H1 (cell line): ENCODE data around the gene FXYD5. TPM values are rescaled to one million over a fixed set of nuclear protein-coding genes. Genes with fewer than 3 reads are reported as not detected.

Source experiments
- CTCF ChIA-PET: fragments of 300-600 bp; sonication (Branson Sonifier 250); formaldehyde crosslinking; loops from one replicate; lab custom pipeline; 2021; ENCODE audit not compliant: partially characterized antibody; lab: Charles Lee
- POLR2A ChIA-PET: fragments of 300-600 bp; sonication (Branson Sonifier 250); formaldehyde crosslinking; loops from one replicate; lab custom pipeline; 2021; ENCODE audit warnings: inconsistent platforms; ENCODE audit not compliant: partially characterized antibody; lab: Charles Lee
- DNase-seq, 2 experiments: peaks; one replicate each; pipeline versions ENCODE4 v3.0.0 to v3.0.0-alpha.2; 2010 to 2022; ENCODE audit warnings: low spot score in 2 of 2, low read depth in 1 of 2, mixed read lengths in 1 of 2
- FAIRE-seq: peaks from 2 replicates; lab custom pipeline; 2011; peaks lifted over from hg19 to GRCh38; lab: Jason Lieb, UNC
- H2AFZ ChIP-seq: 2 replicates; pipeline ENCODE4 v1.8.1; 2012; ENCODE audit warnings: low read length, inconsistent platforms
- H2AK5ac ChIP-seq: 2 replicates; pipeline ENCODE4 v1.6.1; 2013; ENCODE audit warnings: low read depth, low read length
- H2BK120ac ChIP-seq: replicated peaks from 2 replicates; pipeline ENCODE3; 2013; ENCODE audit warnings: low read depth, low read length, inconsistent platforms
- H2BK12ac ChIP-seq: 2 replicates; pipeline ENCODE4 v1.6.1; 2013; ENCODE audit warnings: low read depth, low read length
- H2BK15ac ChIP-seq: 2 replicates; pipeline ENCODE4 v1.6.1; 2013; ENCODE audit warnings: low read length
- H2BK20ac ChIP-seq: 2 replicates; pipeline ENCODE4 v1.6.1; 2013; ENCODE audit warnings: low read length
- H2BK5ac ChIP-seq: 2 replicates; pipeline ENCODE4 v1.6.1; 2013; ENCODE audit warnings: low read depth, low read length
- H3K14ac ChIP-seq: 2 replicates; pipeline ENCODE4 v1.6.1; 2013; ENCODE audit warnings: inconsistent platforms; ENCODE audit not compliant: insufficient read length
- H3K18ac ChIP-seq: 2 replicates; pipeline ENCODE4 v1.6.1; 2013; ENCODE audit warnings: low read length; ENCODE audit errors: extremely low read depth
- H3K23ac ChIP-seq: 2 replicates; pipeline ENCODE4 v1.6.1; 2013; ENCODE audit warnings: inconsistent platforms; ENCODE audit not compliant: insufficient read length
- H3K23me2 ChIP-seq: 2 replicates; pipeline ENCODE4 v1.6.1; 2013; ENCODE audit warnings: low read depth, low read length
- H3K27ac ChIP-seq: 2 replicates; pipeline ENCODE4 v1.6.1; 2011; ENCODE audit warnings: low read depth, low read length, inconsistent platforms
- H3K27me3 ChIP-seq, 4 experiments: replicated peaks in 1 of 4; 1 replicate in 1 of 4; 2 replicates in 3 of 4; pipeline versions ENCODE4 v1.6.1 to v1.8.1; 2011 to 2013; ENCODE audit warnings: low read length in 3 of 4, mild to moderate bottlenecking in 3 of 4, inconsistent platforms in 2 of 4, mixed read lengths in 2 of 4, moderate library complexity in 1 of 4; ENCODE audit not compliant: control insufficient read depth in 3 of 4, insufficient read depth in 3 of 4; ENCODE audit errors: extremely low read depth in 1 of 4
- H3K36me3 ChIP-seq, 4 experiments: 2 replicates each; pipeline versions ENCODE4 v1.6.1 to v1.8.1; 2011 to 2013; ENCODE audit warnings: mild to moderate bottlenecking in 4 of 4, low read length in 3 of 4, moderate library complexity in 2 of 4, control low read depth in 1 of 4, inconsistent platforms in 1 of 4; ENCODE audit not compliant: insufficient read depth in 4 of 4, control insufficient read depth in 2 of 4
- H3K4ac ChIP-seq: replicated peaks from 2 replicates; pipeline ENCODE3; 2013; ENCODE audit warnings: low read length, low read depth, mixed read lengths, inconsistent platforms; ENCODE audit not compliant: insufficient read length
- H3K4me1 ChIP-seq, 4 experiments: replicated peaks in 1 of 4; 1 replicate in 1 of 4; 2 replicates in 3 of 4; pipeline versions ENCODE4 v1.6.1 to v1.8.1; 2011 to 2013; ENCODE audit warnings: low read length in 3 of 4, inconsistent platforms in 2 of 4, mixed read lengths in 1 of 4; ENCODE audit not compliant: insufficient read depth in 4 of 4, control insufficient read depth in 3 of 4
- H3K4me2 ChIP-seq, 2 experiments: 2 replicates each; pipeline versions ENCODE4 v1.6.1 to v1.8.1; 2011 to 2013; ENCODE audit warnings: low read depth in 2 of 2, low read length in 2 of 2, control low read depth in 1 of 2, inconsistent platforms in 1 of 2, mild to moderate bottlenecking in 1 of 2; ENCODE audit not compliant: insufficient read depth in 1 of 2
- H3K4me3 ChIP-seq, 4 experiments: fragments of 200-600, 300-600 bp in 1 of 4; sonication (generic), shearing (Covaris generic), sonication (Bioruptor Twin) in 1 of 4; 2 replicates each; pipeline versions ENCODE4 v1.5.1 to v1.8.1; 2011 to 2016; ENCODE audit warnings: low read length in 4 of 4, low read depth in 3 of 4, control low read depth in 2 of 4, inconsistent platforms in 2 of 4, mild to moderate bottlenecking in 2 of 4, mixed read lengths in 1 of 4, moderate library complexity in 1 of 4; ENCODE audit not compliant: insufficient read depth in 2 of 4; ENCODE audit errors: extremely low read depth in 1 of 4
- H3K56ac ChIP-seq: replicated peaks from 2 replicates; pipeline ENCODE3; 2013; ENCODE audit warnings: low read depth, mild to moderate bottlenecking, mixed read lengths, low read length, inconsistent platforms; ENCODE audit not compliant: insufficient read length
- H3K79me1 ChIP-seq: 2 replicates; pipeline ENCODE4 v1.6.1; 2013; ENCODE audit warnings: low read depth, low read length, control low read depth
- H3K79me2 ChIP-seq, 2 experiments: 2 replicates each; pipeline versions ENCODE4 v1.6.1 to v1.8.1; 2012 to 2013; ENCODE audit warnings: low read length in 2 of 2, mild to moderate bottlenecking in 2 of 2, inconsistent platforms in 1 of 2; ENCODE audit not compliant: insufficient read depth in 2 of 2, control insufficient read depth in 1 of 2
- H3K9ac ChIP-seq, 4 experiments: replicated peaks in 1 of 4; 1 replicate in 1 of 4; 2 replicates in 3 of 4; pipeline versions ENCODE4 v1.6.1 to v1.8.1; 2011 to 2013; ENCODE audit warnings: low read depth in 3 of 4, low read length in 3 of 4, control low read depth in 2 of 4, mild to moderate bottlenecking in 2 of 4, moderate library complexity in 2 of 4, inconsistent platforms in 1 of 4; ENCODE audit errors: extremely low read depth in 1 of 4
- H3K9me3 ChIP-seq, 2 experiments: 2 replicates each; pipeline versions ENCODE4 v1.6.1 to v1.8.1; 2012 to 2013; ENCODE audit warnings: mild to moderate bottlenecking in 2 of 2, moderate library complexity in 2 of 2, control low read depth in 1 of 2, inconsistent platforms in 1 of 2, low read depth in 1 of 2, low read length in 1 of 2, mixed read lengths in 1 of 2; ENCODE audit not compliant: insufficient read depth in 2 of 2
- H4K20me1 ChIP-seq, 2 experiments: replicated peaks in 1 of 2; 2 replicates each; pipeline versions ENCODE3 to v1.8.1; 2011 to 2013; ENCODE audit warnings: inconsistent platforms in 2 of 2, low read length in 2 of 2, mild to moderate bottlenecking in 1 of 2; ENCODE audit not compliant: insufficient read depth in 2 of 2, control insufficient read depth in 1 of 2
- H4K5ac ChIP-seq: 2 replicates; pipeline ENCODE4 v1.6.1; 2013; ENCODE audit warnings: low read length, low read depth, mixed read lengths, inconsistent platforms; ENCODE audit not compliant: insufficient read length
- H4K8ac ChIP-seq: 2 replicates; pipeline ENCODE4 v1.8.0; 2013; ENCODE audit warnings: mild to moderate bottlenecking, moderate library complexity, low read length, inconsistent platforms; ENCODE audit not compliant: insufficient read depth; ENCODE audit errors: extremely low read depth
- H4K91ac ChIP-seq: replicated peaks from 2 replicates; pipeline ENCODE3; 2013; ENCODE audit warnings: low read length, mixed read lengths, inconsistent platforms; ENCODE audit not compliant: insufficient read length
- BACH1 ChIP-seq: IDR thresholded peaks from 2 replicates; pipeline ENCODE4 v1.6.1; 2012; ENCODE audit warnings: low read length, improper control_type of control experiment
- BRCA1 ChIP-seq: IDR thresholded peaks from 2 replicates; pipeline ENCODE4 v1.6.1; 2012; ENCODE audit warnings: low read depth, low read length, improper control_type of control experiment
- CTBP2 ChIP-seq: IDR thresholded peaks from 2 replicates; pipeline ENCODE4 v1.7.0; 2011; ENCODE audit warnings: borderline replicate concordance, mild to moderate bottlenecking, moderate library complexity, mixed read lengths, low read length; ENCODE audit not compliant: insufficient read depth, insufficient read length
- POU5F1 ChIP-seq: IDR thresholded peaks from 2 replicates; pipeline ENCODE4 v1.6.1; 2011; ENCODE audit warnings: low read depth, mild to moderate bottlenecking, low read length, moderate library complexity
- WGBS, 2 experiments: shearing (Covaris generic) in 1 of 2; methylation state at CpG; one replicate each; pipeline versions ENCODE4 v1.1.6 to v1.1.7; 2013 to 2015; ENCODE audit warnings: low lambda C conversion rate in 2 of 2, mixed read lengths in 2 of 2, inconsistent platforms in 1 of 2, low coverage in 1 of 2, missing lambda C conversion rate in 1 of 2; ENCODE audit not compliant: insufficient replicate concordance in 2 of 2, insufficient coverage in 1 of 2, insufficient read length in 1 of 2; ENCODE audit errors: extremely low coverage in 1 of 2, missing lambda C conversion rate in 1 of 2; 5-methylcytosine and 5-hydroxymethylcytosine counted together
- polyA plus RNA-seq, 7 experiments: library from polyadenylated mRNA; depleted of rRNA in 3 of 7; stranded (reverse) in 5 of 7; unstranded in 2 of 7; fragments of >200 nt in 5 of 7; fragments of 200-250 nt in 2 of 7; gene quantifications; 1 replicate in 5 of 7; 2 replicates in 1 of 7; 4 replicates in 1 of 7; pipeline versions ENCODE4 v1.2.1 to v1.2.3, GENCODE V29; 2011 to 2013; ENCODE audit warnings: missing spikeins in 2 of 7, mixed read lengths in 2 of 7
- total RNA-seq: library from RNA; stranded (reverse); fragmentation: NEBNext Ultra II Directional; extraction: Animal tissue kit (Norgen Biotek cat#: 25700); gene quantifications from 2 replicates; pipeline ENCODE4 v1.2.1, GENCODE V29; 2021

FXYD5 gene
- total and polyA plus RNA-seq, 2 of the 8 experiments (the other 6 are each of a cell fraction or from before 2014, with no cell fraction given), result 99.0 to 191 TPM

- CTCF ChIA-PET, result interaction anchor here (0.6 to 1.0 kb wide), 4 partner anchors 25 to 91 kb away, joined by 3 read pairs; no protein-coding TSS in a partner anchor
Observed at GRCh38 chr19:35108730-35109129, 45.8 kb upstream of the FXYD5 start.

More at GRCh38 chr19:35108730-35109129, 45.8 kb upstream of the FXYD5 start:
- Histone ChIP-seq H3K79me1 (no peaks in the 10 kb centered on the region), H3K4me3 (no peak overlapping the region), H3K4ac (peak overlapping the region; percentile 91), H3K56ac (no peak overlapping the region), H4K20me1 (peaks cover 0 to 7% of the 10 kb centered on the region in 2 experiments), H3K9ac (no peak overlapping the region), H4K8ac (no peak overlapping the region), H3K27me3 (no peaks in the 10 kb centered on the region; a peak in 1 of 7 replicates), H3K9me3 (no peaks in the 10 kb centered on the region), H3K4me1 (peaks cover 0 to 8% (median 2%) of the 10 kb centered on the region in 4 experiments; a peak in 3 of 7 replicates), H3K27ac (no peak overlapping the region), H2BK12ac (no peak overlapping the region), H3K14ac (no peak overlapping the region), H4K91ac (peak overlapping the region; percentile 54), H4K5ac (no peak overlapping the region), H3K36me3 (no peaks in the 10 kb centered on the region), H3K23me2 (peaks cover 7% of the 10 kb centered on the region; the same call in 1 of the 2 replicates), H2BK20ac (no peak overlapping the region), H2BK15ac (no peak overlapping the region), H3K18ac (no peak overlapping the region; the same call in 1 of the 2 replicates), H3K4me2 (no peak overlapping the region), H2AFZ (no peak overlapping the region), H2AK5ac (no peak overlapping the region), H3K23ac (no peak overlapping the region), H2BK120ac (no peak overlapping the region), H3K79me2 (no peaks in the 10 kb centered on the region), H2BK5ac (no peak overlapping the region)
- DNase-seq (no peak), FAIRE-seq (no peak)
- TF ChIP-seq BRCA1 (no peak), BACH1 (no peak), POU5F1 (no peak), CTBP2 (no peak)
- POLR2A ChIA-PET, result no interaction called here
- WGBS, 2 experiments, result 83% methylated on average over 11 of the region's 11 CpGs; no CpG with 5 or more reads in 1 of the 2 experiments
